SK-N-DZ (cell line): ENCODE data around the gene CDH4.

Experiments used
- DNase-seq: peaks from one replicate; pipeline ENCODE4 v3.0.0-alpha.2; 2015; ENCODE audit warnings: low spot score

The CDH4 gene

DNA sequence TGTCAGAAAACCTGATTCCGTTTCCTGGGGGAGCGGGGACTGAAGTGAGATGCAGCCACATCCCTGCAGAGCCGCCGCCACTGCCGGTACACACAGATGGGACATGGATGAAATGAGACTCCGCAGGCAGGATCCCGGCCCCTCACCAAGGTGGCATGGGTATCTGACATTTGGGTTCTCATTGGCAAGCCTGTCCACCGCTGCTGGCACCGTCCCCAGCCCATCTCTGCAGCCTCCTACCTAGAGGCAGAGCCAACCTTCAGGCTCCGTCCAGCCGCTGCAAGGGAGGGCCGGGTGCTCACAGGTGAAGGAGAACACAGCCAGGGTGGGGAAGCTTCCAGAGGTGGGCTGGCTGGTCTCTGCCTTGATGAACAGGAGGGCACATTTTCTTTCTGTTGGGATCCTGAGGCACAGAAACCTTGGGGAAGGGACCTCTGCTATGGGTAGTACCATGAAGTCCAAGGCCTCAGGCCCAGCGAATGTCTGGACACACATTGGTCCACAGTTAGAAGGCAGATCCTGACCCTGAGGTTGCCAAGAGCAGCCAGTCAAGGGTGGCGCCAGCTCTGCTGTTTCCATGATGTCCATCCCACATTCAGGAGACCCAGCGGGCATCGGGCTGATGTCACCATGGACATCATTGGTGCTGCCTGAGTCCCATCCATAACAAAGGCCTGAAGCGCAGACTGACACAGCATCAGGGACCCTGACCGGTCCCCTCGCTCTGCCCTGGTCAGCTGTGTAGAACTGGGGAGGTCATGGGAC is 636.2 kb downstream of the CDH4 start:
- no peak for DNase-seq

DNA sequence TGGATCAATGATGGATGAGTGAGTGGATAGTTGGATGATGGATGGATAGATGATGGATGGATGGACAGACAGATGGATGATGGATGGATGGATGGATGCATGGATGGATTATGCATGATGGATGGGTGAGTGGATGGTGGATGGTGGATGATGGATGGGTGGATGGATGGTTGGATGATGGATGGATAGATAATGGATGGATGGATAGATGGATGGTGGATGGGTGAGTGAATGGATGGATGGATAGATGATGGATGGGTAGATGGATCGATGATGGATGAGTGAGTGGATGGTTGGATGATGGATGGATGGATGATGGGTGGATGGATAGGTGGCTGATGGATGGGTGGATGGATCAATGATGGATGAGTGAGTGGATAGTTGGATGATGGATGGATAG is 637.6 kb downstream of the CDH4 start:
- DNase-seq: no peak

DNA sequence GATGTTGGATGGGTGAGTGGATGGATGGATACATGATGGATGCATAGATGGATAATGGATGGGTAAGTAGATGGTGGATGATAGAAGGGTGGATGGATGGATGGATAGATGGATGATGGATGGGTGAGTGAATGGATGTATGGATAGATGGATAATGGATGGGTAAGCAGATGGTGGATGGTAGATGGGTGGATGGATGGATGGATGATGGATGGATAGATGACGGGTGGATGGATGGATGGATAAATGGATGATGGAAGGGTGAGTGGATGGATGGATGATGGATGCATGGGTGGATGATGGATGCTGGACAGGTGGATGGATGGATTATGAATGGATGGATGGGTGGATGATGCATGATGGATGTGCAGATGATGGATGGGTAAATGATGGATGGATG is 638.1 kb downstream of the CDH4 start:
- DNase-seq: no peak

DNA sequence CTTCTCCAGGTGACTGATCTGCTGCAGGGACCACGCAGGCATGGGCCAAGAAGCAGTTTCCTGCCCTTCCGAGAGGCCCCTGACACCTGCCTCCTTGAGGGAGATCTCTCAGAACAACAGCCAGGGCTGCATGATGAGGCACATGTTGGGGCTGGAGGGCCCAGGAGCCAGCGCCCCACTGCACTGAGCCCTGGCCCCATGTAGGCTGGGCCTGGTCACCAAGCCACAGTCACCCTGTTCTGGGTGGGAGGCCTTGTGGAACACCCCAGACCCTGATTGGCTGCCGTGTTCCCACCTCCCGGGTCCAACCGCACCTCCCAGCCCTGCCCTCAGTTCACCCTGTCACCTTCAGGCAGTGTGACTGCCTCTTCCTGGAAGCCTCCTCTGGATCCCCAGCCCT is 639.4 kb downstream of the CDH4 start:
- no peak for DNase-seq

DNA sequence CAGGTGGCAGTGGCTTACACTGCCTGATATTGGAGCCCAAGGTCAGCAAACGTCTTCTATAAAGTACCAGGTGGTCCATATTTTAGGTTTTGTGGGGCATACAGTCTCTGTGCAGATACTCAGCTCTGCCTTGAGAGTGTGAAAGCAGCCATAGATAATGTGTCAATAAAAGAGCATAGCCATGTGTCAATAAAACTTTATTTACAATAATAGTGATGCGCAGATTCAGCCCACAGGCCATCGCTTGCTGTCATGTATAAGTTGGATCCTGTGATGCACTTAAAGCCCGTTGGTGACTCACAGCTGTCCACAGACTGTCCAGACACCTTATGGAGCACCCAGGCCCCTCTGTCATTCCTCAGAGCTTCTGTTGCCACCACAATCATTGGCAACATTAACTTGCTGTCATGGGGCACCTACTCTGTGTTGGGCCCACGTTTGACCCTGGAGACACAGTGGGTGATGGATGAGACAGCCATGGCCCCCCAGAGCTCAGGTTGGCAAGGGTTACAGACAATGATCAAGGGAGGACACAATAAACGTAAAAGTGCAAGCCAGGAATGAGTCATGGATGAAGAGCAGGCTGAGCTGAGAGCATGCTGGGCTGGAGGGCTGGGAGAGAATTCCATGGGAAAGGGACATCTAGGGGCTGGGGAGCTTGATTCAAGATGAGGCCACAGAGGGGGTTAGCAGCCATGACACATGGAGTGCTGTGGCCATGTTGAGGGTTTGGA is 640.0 kb downstream of the CDH4 start:
- no peak for DNase-seq

DNA sequence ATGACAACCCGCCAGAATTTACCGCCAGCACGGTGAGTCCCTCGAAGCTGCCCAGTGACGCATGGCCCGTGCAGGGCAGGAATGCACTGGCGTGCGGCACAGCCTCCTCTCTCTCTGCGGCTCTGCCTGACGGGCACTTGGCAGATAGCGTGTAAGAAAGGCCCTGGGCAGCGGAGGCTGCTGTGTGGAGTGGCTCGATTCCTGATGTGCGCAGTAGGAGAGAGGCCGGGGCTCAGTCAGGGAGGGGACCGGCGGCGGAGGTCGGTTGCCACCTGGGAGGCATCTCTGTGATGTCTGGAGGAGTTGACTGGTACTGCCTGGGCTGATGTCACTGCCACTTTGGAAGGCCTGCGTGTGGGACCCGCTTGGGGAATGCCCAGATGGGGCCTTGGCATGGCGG is 643.0 kb downstream of the CDH4 start:
- DNase-seq: no peak

DNA sequence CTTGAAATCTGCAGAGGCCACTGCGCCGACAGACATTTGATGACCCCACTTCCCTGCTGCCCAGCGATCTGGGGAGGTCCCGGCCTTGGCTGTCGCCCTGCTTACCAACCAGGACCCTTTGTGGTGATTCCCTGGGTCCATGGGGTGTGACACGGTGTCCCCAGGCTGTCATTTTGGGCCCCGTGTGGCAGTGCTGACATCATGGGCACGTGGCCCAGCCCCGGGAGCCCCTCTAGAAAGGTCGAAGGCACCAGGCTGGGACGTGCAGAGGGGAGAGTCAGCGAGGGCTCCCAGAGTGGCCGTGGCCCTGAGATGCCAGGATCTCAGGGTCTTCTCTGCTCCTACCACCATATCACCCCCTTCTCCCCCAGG is 643.6 kb downstream of the CDH4 start:
- no peak for DNase-seq

DNA sequence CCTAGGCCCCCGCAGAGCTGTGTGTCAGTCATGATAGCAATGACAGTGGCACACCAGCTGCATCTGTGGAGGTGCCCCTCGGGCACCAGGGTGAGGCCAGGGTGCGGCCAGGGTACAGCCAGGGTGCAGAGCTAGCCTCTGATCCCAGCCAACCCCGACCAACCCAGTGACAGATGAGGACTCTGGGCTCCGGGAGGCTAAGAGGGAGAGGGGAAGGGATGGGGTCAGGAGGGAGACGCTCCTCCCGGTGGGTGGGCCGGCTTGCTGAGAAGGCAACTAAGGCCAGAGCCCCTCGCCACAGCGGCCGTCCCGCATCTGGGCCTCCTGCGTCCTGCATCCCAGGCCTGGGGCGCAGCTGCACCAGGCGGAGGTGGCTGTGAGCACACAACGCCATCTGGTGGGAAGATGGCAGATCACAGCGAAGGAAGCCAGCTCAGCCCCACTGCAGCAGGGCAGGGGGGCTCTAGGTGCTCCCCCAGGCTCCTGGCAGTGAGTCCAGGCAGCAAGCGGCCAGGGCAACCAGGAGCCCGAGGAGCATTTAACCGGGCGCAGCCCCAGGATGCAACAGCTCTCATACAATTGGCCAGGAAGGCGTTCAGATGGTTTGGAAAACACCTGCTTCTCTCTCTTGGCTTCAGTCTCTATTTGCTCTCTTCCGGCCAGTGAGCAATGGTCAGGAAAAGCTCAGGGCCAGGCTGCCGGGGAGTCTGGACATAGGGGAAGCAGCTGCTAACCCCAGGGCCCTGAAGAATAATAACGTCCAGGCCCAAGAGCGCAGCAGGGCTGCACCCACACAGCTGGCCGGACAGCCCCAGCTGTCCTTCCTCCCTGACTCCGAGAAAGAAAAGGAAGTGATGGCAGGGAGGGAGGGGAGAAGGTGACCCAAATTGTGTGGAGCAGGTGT is 644.2 kb downstream of the CDH4 start:
- DNase-seq: peak; percentile 72

DNA sequence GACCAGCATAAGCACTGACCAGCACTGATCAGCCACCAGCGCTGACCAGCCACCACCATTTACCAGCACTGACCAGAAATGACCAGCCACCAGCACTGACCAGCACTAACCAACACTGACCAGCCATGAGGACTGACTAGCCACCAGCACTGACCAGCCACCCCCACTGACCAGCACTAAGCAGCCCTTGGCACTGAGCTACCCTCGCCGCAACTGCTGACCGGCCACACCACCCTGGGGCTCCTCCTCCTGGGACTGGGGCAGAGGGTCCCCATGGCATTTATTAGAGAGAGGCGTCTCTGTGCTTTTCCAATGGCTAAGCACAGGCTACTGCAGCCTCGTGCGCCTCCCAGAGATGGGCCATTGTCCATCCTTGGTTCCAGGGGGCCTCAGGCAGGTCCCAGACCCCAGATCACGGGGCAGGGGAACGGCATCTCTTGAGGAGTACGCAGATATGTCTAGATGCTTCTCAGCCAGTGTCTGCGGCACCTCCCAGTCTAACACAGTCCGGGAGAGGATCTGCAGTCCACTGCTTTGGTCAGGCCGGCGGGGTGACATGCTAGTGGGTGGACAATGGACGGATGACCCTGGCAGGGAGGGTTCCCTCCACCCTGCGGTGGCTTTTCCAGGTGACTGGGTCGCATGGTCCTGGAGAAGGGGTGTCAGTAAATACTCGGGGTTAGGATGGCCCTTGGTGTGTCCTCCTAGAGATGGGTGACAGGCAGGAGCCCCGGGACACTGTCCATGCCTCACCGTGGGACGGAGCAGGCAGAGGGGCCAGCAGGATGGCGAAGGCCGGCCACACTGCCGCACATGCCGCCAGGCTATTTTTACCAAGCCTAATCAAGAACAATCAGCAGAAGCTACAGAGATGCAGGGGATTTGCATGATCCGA is 645.6 kb downstream of the CDH4 start:
- no peak for DNase-seq

DNA sequence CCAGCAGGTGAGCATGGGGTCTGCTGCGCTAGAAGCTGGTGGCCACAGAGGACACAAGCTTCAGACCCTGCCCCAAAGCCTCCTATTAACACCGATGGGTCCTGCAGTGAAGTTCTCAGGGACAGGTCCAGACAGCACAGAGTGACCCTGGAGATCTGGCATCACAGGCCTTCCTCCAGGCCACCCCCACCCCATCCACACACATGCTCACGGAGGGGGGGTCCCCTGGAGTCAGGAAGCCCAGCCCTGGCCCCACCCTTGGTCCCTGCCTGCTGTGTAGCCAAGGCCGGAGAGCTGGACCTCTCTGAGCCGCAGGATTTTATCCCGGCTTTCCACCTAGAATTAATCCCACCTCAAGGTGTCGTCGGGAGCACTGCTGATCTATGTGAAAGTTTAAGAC is 646.3 kb downstream of the CDH4 start:
- no peak for DNase-seq

DNA sequence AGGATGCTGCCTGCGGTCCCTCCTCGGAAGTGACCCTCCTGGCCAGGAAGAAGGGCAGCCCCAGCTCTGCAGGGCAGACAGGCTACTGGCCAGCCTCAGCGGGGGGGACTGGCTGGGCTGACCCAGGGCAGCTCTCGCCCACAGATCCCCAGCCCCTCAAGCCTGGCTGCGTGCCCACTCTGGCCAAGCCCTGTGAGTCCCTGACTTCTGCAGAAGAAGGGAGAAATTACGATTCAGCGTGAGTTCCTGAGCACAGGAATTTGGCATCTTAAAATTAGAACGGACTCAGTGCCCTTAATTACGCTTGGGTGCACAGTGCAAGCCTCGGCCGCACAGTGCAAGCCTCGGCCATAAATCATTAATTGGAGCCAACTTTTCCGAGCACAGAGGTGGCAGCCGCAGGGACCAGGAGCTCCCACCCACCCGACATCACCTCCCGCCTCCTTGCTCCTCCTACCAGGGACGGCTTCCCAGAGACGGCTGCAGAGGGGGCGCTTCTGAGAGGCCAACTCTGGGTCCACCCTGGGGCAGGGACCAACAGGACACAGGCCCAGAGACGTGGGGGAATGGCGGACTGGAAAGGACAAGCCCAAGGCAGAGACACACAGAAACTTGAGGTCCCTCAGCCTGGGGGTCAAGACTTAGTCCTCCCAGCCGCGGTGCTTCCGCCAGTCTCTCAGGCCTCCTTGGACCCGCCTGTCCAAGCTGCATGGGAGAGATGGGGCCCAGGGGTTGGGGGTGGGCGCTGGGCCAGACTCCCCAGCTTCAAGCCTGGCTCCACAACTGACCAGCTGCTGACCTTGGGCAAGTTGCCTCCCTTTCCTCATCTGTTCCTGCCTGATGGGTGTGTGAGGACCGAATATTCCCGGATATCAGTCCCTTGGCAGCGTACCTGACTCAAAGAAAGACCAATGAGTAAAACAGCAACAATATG is 648.2 kb downstream of the CDH4 start:
- no peak for DNase-seq

DNA sequence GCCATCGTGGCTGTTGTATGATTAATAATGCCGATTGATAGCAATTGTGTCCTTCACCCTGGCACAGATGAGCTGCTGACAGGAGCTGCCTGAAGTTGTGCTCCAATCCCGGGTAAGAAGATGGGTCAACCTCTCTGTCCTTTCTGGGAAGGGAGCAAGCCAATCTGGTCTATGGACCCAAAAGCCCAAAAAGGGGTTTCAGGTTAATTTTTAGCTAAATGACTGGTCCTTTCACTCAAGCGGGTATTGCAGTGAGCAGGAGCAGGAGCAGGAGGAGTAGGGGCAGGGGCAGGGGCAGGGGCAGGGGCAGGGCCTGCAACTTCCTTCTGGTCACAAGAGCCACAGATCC is 648.9 kb downstream of the CDH4 start:
- DNase-seq: no peak

DNA sequence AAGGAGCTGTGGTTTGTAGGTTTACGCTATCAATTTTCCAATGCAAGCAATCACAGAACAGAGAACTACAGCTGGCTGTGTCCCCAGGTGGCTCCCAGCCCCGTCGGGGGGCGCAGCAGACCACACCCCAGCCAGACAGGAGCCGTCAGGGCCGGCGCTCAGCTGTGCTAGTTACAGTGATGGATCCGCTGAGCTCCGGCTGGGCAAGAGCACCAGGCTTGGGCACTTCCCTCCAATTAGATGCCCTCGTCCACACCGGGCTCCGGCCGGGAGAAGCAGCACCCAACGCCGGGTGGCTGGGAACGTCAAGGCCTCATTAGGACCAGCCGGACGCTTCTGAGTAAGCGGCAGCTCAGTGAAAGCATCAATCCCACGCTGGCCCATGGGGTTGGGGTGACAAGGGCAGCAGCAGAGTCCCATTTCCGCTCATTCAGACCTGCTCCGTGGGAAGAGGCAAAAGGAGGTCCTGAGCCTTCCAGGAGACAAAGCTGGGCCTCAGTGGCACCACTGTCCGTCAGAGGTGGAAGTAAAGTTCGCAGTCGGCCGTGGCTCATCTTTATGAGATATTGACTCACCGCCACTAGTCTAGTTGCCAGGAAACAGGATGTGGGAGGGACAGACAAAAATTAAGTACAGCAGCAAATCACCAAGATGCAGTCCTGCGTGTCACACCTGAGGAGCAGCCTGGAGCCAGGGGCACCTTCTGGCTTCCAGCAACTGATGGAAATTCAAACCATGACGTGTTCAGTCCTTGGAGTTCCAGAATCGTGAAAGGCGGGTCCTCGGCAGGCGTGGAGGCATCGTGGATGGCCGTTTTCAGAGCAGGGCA is 649.5 kb downstream of the CDH4 start:
- no peak for DNase-seq

DNA sequence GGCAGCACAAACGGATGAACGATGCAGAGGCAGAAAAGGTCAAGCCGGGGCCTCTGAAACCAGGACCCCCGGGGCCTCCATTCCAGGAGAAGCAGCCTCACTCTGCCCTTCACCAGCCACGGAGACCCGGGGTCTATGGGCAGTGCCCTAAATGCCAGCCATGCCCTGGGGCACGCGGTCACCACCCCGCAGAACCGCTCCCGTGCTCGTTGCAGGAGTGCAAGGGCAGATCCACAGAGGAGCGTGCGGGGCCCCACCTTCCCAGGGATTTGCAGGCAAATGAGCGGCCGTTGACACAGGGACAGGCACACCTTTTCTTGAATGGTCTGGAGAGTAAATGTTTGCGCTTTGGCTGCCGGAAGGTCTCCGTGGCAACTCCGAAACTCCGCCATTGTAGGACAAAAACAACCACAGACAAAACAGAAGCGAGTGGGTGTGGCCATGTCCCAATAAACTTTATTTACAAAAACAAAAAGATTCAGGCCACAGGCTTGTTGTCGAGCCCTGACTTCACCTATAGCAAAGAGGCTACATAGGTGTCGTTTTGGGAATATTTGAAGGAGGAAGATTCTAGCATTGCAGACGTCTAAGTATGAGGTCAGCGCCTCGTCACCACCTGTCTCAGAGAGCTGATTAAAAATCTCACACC is 650.3 kb downstream of the CDH4 start:
- DNase-seq: no peak

DNA sequence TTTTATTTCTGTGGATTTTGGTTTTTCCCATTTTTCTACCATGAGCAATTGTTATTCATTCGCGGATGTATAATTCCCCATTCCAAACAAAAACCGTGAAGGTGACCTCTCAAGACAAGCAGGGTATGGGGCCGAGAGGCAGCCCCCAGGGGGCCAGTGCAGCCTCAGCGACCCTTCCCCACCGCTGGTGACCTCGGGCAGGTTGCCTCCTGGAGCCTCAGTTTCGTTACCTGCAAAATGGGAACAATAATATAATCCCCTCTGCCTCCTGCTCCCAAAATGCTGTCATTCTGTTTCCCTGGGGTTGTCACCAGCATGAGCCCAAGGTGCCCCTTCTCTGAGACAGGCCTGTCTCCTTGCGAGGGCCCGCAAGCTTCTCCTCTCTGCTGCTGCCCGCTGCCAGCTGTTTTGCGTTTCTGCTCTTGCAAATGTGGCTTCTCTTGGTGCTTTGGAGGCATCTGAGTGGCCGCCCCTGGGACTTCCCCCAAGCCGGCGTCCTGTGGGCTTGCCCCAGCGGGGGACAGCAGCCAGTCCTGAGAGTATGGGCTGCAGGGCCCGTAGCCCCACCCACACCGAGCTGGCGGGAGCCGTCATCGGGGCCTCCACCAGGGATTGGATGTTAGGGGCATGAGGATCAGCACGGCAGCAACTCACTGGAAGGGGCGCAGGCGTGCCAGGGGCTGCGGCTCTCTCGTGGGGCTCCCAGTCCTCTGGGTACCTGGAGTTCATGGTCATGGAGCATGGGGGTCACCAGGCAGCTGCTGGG is 651.7 kb downstream of the CDH4 start:
- no peak for DNase-seq

DNA sequence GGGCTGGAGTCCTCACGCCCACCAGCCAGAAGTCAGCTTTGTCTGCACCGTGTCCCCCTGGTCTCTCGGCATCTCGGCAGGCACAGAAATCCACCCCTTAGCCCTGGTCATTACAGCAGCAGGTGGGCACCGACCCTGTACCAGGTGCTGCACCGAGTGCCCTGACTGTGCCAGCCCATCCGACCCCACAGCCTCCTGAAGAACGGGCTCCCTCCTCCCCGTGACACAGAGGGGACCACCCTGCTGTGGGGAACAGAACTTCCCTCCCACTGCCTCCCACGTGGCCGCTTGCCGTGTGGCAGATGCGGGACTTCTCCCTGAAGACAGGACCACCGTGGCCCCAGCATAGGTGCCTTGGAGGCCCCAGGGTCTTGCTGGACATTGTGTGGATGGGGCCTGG is 652.4 kb downstream of the CDH4 start:
- DNase-seq: no peak

DNA sequence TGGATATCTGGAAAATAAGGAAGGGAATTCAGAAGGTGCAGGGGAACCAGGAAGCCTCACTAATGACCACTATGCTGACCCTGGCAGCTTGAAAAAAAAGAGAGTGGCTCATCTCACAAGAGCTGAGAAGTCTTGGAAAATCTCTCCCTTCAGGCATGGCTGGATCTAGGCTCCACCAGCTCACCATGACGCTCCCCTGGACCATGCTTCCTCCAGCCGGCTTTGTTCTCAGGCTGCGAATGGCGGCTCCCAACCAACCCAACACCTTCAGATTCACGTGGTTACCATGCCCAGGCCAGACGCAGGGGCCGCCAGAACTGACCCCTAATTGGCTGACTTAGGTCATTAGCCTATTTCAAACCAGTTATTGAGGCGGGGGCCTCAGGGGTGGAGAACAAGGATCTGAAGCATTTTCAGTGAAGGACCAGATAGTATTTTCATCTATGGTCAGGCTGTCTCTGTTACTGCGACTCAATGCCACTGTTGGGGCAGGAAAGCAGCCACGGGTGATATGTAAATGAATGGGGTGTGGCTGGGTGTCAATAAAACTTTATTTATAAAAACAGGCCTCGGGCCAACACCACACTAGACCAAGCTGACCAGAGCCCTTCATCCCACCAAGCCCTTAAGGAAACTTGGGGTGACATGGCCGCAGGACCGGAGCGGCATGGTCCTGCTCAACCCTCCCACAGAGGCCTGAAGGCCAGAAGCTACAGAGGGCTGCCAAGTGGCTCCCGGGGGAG is 653.9 kb downstream of the CDH4 start:
- DNase-seq: no peak
